K562 (cell line): ENCODE results near the gene AAK1. TPM values are rescaled to one million over a fixed set of nuclear protein-coding genes. Genes with fewer than 3 reads are reported as not detected.

Experiments
- ATAC-seq: fragments of 200-7000 bp; cut with Tn5 transposase; 3 replicates; pipeline ENCODE4 v1.9.1; 2020; ENCODE audit warnings: moderate library complexity
- BruUV-seq: library from RNA; stranded (reverse); fragments of 400-500 nt; replicated peaks from 2 replicates; lab custom pipeline; 2021; lab: Mats Ljungman, UMichigan
- CTCF ChIA-PET: fragments of 300-600 bp; formaldehyde crosslinking; extraction: SDS; loops from one replicate; lab custom pipeline; 2021; ENCODE audit warnings: low intra/inter-chr PET ratio; lab: Yijun Ruan, JAX
- POLR2A ChIA-PET: fragments of 300-600, 350-650 bp; sonication (Branson Sonifier 250); formaldehyde crosslinking; extraction: SDS; loops from one replicate; lab custom pipeline; 2021; ENCODE audit warnings: antibody characterized with exemption, inconsistent platforms; lab: Yijun Ruan, JAX
- DNase-seq, 4 experiments: peaks; one replicate each; pipeline versions ENCODE4 v3.0.0 to v3.0.0-alpha.2; 2011 to 2018; ENCODE audit warnings: low spot score in 3 of 4, mixed read lengths in 3 of 4; ENCODE audit errors: extremely low read depth in 1 of 4
- FAIRE-seq: peaks from 2 replicates; lab custom pipeline; 2011; peaks lifted over from hg19 to GRCh38; lab: Jason Lieb, UNC
- H2AFZ ChIP-seq: 2 replicates; pipeline ENCODE4 v1.6.0; 2011; ENCODE audit warnings: low read depth, low read length, control low read depth, inconsistent platforms
- H3K27ac ChIP-seq: fragments of 200-600 bp; 3 replicates; pipeline ENCODE4 v1.8.0; 2011; ENCODE audit warnings: low read depth, mild to moderate bottlenecking, control low read depth, inconsistent platforms, low read length, moderate library complexity, mixed read lengths; ENCODE audit errors: extremely low read depth
- H3K27me3 ChIP-seq, 2 experiments: fragments of 300-600 bp in 1 of 2; 2 replicates in 1 of 2; 3 replicates in 1 of 2; pipeline versions ENCODE4 v1.6.0 to v1.8.0; 2011; ENCODE audit warnings: inconsistent platforms in 2 of 2, low read length in 2 of 2, mild to moderate bottlenecking in 1 of 2, mixed read lengths in 1 of 2, moderate library complexity in 1 of 2; ENCODE audit not compliant: control insufficient read depth in 2 of 2, insufficient read depth in 2 of 2
- H3K36me3 ChIP-seq: fragments of 300-600 bp; 3 replicates; pipeline ENCODE4 v1.8.0; 2011; ENCODE audit warnings: mild to moderate bottlenecking, low read length, inconsistent platforms; ENCODE audit not compliant: control insufficient read depth, insufficient read depth
- H3K4me1 ChIP-seq, 2 experiments: fragments of 200-600 bp in 1 of 2; replicated peaks in 1 of 2; 2 replicates in 1 of 2; 3 replicates in 1 of 2; pipeline versions ENCODE4 v1.5.1 to v1.8.0; 2011; ENCODE audit warnings: inconsistent platforms in 2 of 2, low read length in 2 of 2, mild to moderate bottlenecking in 1 of 2, mixed read lengths in 1 of 2, moderate library complexity in 1 of 2; ENCODE audit not compliant: control insufficient read depth in 2 of 2, insufficient read depth in 2 of 2
- H3K4me2 ChIP-seq: 2 replicates; pipeline ENCODE4 v1.6.1; 2011; ENCODE audit warnings: low read length, control low read depth, inconsistent platforms, mixed read lengths; ENCODE audit not compliant: insufficient read depth
- H3K4me3 ChIP-seq: fragments of 200-600 bp; sonication (generic), shearing (Covaris generic); 2 replicates; pipeline ENCODE4 v1.5.1; 2016; ENCODE audit warnings: control low read depth, inconsistent platforms
- H3K79me2 ChIP-seq: fragments of 200-600 bp; 3 replicates; pipeline ENCODE4 v1.8.0; 2011; ENCODE audit warnings: low read length, inconsistent platforms; ENCODE audit not compliant: control insufficient read depth, insufficient read depth
- H3K9ac ChIP-seq, 2 experiments: 2 replicates each; pipeline versions ENCODE4 v1.6.0 to v1.6.1; 2011; ENCODE audit warnings: low read depth in 2 of 2, low read length in 2 of 2, control low read depth in 1 of 2, inconsistent platforms in 1 of 2, mild to moderate bottlenecking in 1 of 2, mixed read lengths in 1 of 2; ENCODE audit not compliant: insufficient read depth in 1 of 2
- H3K9me1 ChIP-seq: one replicate; pipeline ENCODE4 v1.6.0; 2011; ENCODE audit warnings: inconsistent platforms, mild to moderate bottlenecking, low read length, moderate library complexity; ENCODE audit not compliant: control insufficient read depth, insufficient read depth
- H3K9me3 ChIP-seq: replicated peaks from 2 replicates; pipeline ENCODE4 v1.5.1; 2011; ENCODE audit warnings: low read depth, low read length, inconsistent platforms; ENCODE audit not compliant: control insufficient read depth, insufficient read depth
- H4K20me1 ChIP-seq: replicated peaks from 2 replicates; pipeline ENCODE4 v1.6.1; 2011; ENCODE audit warnings: low read length, inconsistent platforms, mixed read lengths; ENCODE audit not compliant: control insufficient read depth, insufficient read depth
- ATF1 ChIP-seq, 2 experiments: fragments of 450-650 bp in 1 of 2; IDR thresholded peaks; 2 replicates each; pipeline ENCODE4 v1.6.1; 2016; ENCODE audit warnings: missing compliant biosample characterization in 1 of 2, missing genetic modification characterization in 1 of 2
- BHLHE40 ChIP-seq: IDR thresholded peaks from 2 replicates; pipeline ENCODE4 v1.6.1; 2011; ENCODE audit warnings: low read length, improper control_type of control experiment
- CREM ChIP-seq: IDR thresholded peaks from 2 replicates; pipeline ENCODE4 v1.6.1; 2014; ENCODE audit warnings: antibody characterized with exemption, low read depth
- EGR1 ChIP-seq: fragments of 450-650 bp; conservative IDR thresholded peaks from 2 replicates; pipeline ENCODE4 v1.6.1; 2017; ENCODE audit warnings: mild to moderate bottlenecking
- GATAD2B ChIP-seq: fragments of 450-650 bp; IDR thresholded peaks from 2 replicates; pipeline ENCODE4 v1.6.1; 2017; ENCODE audit warnings: mild to moderate bottlenecking, borderline replicate concordance
- HNRNPK ChIP-seq: fragments of 200-400 bp; formaldehyde crosslinking; IDR thresholded peaks from one replicate; pipeline ENCODE4 v1.6.1; 2018; ENCODE audit warnings: mild to moderate bottlenecking, low read depth, low read length; ENCODE audit not compliant: poor library complexity, severe bottlenecking
- HNRNPL ChIP-seq: fragments of 200-400 bp; formaldehyde crosslinking; IDR thresholded peaks from 2 replicates; pipeline ENCODE4 v1.6.1; 2017; ENCODE audit warnings: low read depth, mild to moderate bottlenecking, low read length
- MAZ ChIP-seq, 2 experiments: fragments of 450-650 bp in 1 of 2; sonication (generic) in 1 of 2; formaldehyde crosslinking; IDR thresholded peaks in 1 of 2; conservative IDR thresholded peaks in 1 of 2; 2 replicates each; pipeline versions ENCODE4 v1.4.0 to v1.5.0; 2020; ENCODE audit warnings: mild to moderate bottlenecking in 1 of 2, missing genetic modification reagents in 1 of 2
- MCM7 ChIP-seq, 2 experiments: fragments of 450-650 bp; IDR thresholded peaks; 2 replicates each; pipeline ENCODE4 v1.6.1; 2016 to 2018
- RUNX1 ChIP-seq: sonication (generic); IDR thresholded peaks from 2 replicates; pipeline ENCODE4 v1.6.1; 2016; ENCODE audit warnings: antibody characterized with exemption, low read depth
- SAFB2 ChIP-seq: fragments of 200-400 bp; formaldehyde crosslinking; IDR thresholded peaks from 2 replicates; pipeline ENCODE4 v1.6.1; 2018; ENCODE audit warnings: borderline replicate concordance, low read length, low read depth, moderate library complexity; ENCODE audit not compliant: severe bottlenecking
- WGBS: fragments of 100-300 bp; shearing (Covaris generic); methylation state at CpG from one replicate; pipeline ENCODE4 v1.1.6; 2016; ENCODE audit warnings: low coverage, mixed read lengths; ENCODE audit not compliant: insufficient coverage; ENCODE audit errors: missing lambda C conversion rate; 5-methylcytosine and 5-hydroxymethylcytosine counted together
- in situ Hi-C: fragments of 300-500 bp; cut with MboI; formaldehyde crosslinking; loops from 4 replicates; pipeline ENCODE4 v1.15.0; 2018; ENCODE audit warnings: inconsistent platforms, mixed read lengths
- intact Hi-C: fragments of 100-400 bp; cut with micrococcal nuclease; formaldehyde crosslinking; loops from 2 replicates; pipeline ENCODE4 v1.14.2; 2022
- polyA plus RNA-seq, 8 experiments: library from polyadenylated mRNA; depleted of rRNA in 4 of 8; stranded (reverse) in 5 of 8; unstranded in 3 of 8; fragments of >200 nt; fragmentation: Nextera tagmentation in 2 of 8; fragmentation: Illumina TruSeq in 1 of 8; extraction: Ambion mirVana in 2 of 8; extraction: Trizol in 1 of 8; gene quantifications; 2 replicates each; pipeline versions ENCODE4 v1.2.1 to v1.2.3, GENCODE V29; 2011 to 2014; ENCODE audit warnings: inconsistent platforms in 1 of 8, missing spikeins in 1 of 8
- total RNA-seq, 7 experiments: library from RNA; depleted of rRNA in 6 of 7; stranded (reverse); fragments of >200 nt in 6 of 7; fragmentation: Illumina TruSeq in 2 of 7; extraction: Trizol in 2 of 7; gene quantifications; 2 replicates each; pipeline versions ENCODE4 v1.2.1 to v1.2.3, GENCODE V29; 2011 to 2021; ENCODE audit warnings: low replicate concordance in 1 of 7
- TF ChIP-seq, protein P1 (sequence below): fragments of 450-650 bp; formaldehyde crosslinking; IDR thresholded peaks from 2 replicates; pipeline ENCODE4 v1.4.0; 2022; ENCODE audit warnings: mild to moderate bottlenecking, moderate library complexity
- TF ChIP-seq, protein P2 (sequence below): sonication (generic); IDR thresholded peaks from 2 replicates; pipeline ENCODE4 v1.6.1; 2016

Gene AAK1
- total and polyA plus RNA-seq, 9 of the 15 experiments (the other 6 are each of a cell fraction or from before 2014, with no cell fraction given), result 0.89 to 17.1 (median 6.0) TPM

DNA sequence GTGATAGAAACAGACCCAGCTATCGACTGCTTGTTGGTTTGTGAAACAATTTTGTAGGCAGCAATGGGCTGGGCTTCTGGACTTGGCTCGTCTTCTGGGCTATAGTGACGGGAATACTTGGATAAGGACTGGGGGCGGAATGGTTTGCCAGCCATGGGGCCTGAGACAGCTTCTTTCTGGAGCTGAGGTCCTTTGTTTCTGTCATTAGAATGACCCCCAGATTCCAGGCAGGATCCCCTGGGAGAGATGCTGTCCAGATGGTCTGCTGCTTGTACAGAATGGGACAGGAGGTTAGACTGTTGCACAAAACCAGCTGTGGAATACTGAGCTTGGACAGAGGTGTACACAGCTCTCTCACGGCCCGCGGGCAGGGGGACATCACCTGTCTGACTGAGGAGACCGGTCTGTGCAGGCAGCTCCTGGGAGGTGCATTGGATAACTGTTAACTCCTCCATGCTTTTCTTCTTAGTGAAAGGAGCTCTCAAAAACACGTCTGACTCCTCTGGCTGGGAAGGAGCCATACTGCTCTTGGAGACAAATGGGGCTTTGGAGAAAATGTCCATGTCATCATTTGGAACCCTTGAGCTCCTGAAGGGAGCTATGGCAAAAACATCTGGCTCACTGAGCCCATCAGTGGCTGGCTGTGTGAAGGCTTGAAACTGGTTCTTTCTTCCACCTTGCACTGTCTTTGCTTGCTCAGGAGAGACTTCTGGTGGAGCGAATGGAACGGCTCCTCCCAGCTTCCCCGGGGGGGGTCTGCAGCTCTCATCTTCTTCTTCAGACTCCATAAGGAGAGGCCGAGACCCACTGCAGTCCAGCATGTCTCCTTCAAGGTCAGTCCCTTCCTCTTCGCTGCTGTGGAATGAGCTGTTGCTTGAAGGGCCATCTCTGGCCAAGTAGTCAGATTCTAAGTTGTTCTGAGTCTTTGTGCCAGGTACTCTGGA, 177.8 kb downstream of the AAK1 start:
- Histone ChIP-seq H3K4me1 (no peaks in the 10 kb centered on the region), H4K20me1 (no peaks in the 10 kb centered on the region), H3K4me3 (no peak overlapping the region), H3K9ac (no peak overlapping the region), H3K9me1 (no peaks in the 10 kb centered on the region), H3K4me2 (no peak overlapping the region), H3K9me3 (no peaks in the 10 kb centered on the region), H3K27ac (no peak overlapping the region), H3K79me2 (no peaks in the 10 kb centered on the region), H2AFZ (no peak overlapping the region), H3K36me3 (no peaks in the 10 kb centered on the region; the same call in 2 of the 3 replicates), H3K27me3 (no peaks in the 10 kb centered on the region)
- ATAC-seq, result no peak
- intact Hi-C loops, result no loop called here
- no peak for DNase-seq
- CTCF ChIA-PET, result no interaction called here
- in situ Hi-C loops, result no loop called here
- FAIRE-seq, result no peak
- WGBS, result 54% methylated on average over 14 of the region's 14 CpGs
- no peak for TF ChIP-seq HNRNPL
- no peak for TF ChIP-seq EGR1
- TF ChIP-seq GATAD2B, result no peak
- POLR2A ChIA-PET, result interaction anchor here (0.6 to 1.7 kb wide), 5 partner anchors 9 to 28 kb away, joined by 3 to 6 read pairs (median 5); partner anchors contain the start of gene NFU1
- no TSS peak for BruUV-seq

DNA sequence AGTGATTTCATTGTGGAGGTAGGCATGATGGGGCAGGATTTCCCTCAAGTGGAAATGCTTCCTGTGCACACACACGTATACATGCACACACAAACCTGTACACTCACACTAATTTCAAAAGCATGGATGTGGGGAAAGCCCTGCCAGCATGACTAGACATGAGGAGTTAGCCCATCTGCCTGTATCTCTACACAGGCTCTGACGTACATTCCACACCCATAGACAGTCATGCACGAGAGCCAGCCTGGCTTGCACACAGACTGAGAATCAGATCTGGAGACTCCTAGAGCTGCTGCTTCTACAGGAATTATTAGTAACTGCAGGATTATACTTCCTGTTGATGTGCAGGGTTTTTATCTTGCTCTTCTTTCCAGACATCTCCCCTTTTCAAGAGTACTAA, 179.0 kb downstream of the AAK1 start:
- peak; percentile 79 for ATAC-seq
- no peak overlapping the region for H3K4me3 ChIP-seq
- POLR2A ChIA-PET, result interaction anchor here (0.6 to 1.7 kb wide), 4 partner anchors 11 to 24 kb away, joined by 3 to 6 read pairs (median 5); no protein-coding TSS in a partner anchor
- no peaks in the 10 kb centered on the region for H3K79me2 ChIP-seq
- H3K9me1 ChIP-seq, result no peaks in the 10 kb centered on the region
- intact Hi-C loops (no loop called here), in situ Hi-C loops (no loop called here)
- peak in 2 of 4 experiments; percentile 9 to 12 for DNase-seq
- H3K27ac ChIP-seq, result no peak overlapping the region
- H3K9me3 ChIP-seq, result no peaks in the 10 kb centered on the region
- BruUV-seq, result no TSS peak
- WGBS, result 33% methylated on average over 3 of the region's 3 CpGs
- CTCF ChIA-PET, result no interaction called here
- H3K4me2 ChIP-seq, result no peak overlapping the region
- H3K4me1 ChIP-seq, result no peaks in the 10 kb centered on the region
- H3K9ac ChIP-seq, result no peak overlapping the region
- no peaks in the 10 kb centered on the region for H3K27me3 ChIP-seq
- no peak overlapping the region for H2AFZ ChIP-seq
- no peaks in the 10 kb centered on the region for H4K20me1 ChIP-seq
- no peak for FAIRE-seq
- H3K36me3 ChIP-seq, result no peaks in the 10 kb centered on the region; the same call in 2 of the 3 replicates
- TF ChIP-seq, protein P1, sequence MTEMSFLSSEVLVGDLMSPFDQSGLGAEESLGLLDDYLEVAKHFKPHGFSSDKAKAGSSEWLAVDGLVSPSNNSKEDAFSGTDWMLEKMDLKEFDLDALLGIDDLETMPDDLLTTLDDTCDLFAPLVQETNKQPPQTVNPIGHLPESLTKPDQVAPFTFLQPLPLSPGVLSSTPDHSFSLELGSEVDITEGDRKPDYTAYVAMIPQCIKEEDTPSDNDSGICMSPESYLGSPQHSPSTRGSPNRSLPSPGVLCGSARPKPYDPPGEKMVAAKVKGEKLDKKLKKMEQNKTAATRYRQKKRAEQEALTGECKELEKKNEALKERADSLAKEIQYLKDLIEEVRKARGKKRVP (CRISPR knock-in tag), result no peak
- no peak for TF ChIP-seq MCM7 (IDR thresholded peaks at IDR 0.05)
- TF ChIP-seq SAFB2, result no peak
- TF ChIP-seq ATF1 (CRISPR knock-in tag; IDR thresholded peaks at IDR 0.05), result no peak
- 0 out of 2 replicates have a peak, but pooled peaks have one; percentile 15 for TF ChIP-seq ATF1 (tag; IDR thresholded peaks at IDR 0.05)
- TF ChIP-seq RUNX1, result no peak
- TF ChIP-seq, protein P2, sequence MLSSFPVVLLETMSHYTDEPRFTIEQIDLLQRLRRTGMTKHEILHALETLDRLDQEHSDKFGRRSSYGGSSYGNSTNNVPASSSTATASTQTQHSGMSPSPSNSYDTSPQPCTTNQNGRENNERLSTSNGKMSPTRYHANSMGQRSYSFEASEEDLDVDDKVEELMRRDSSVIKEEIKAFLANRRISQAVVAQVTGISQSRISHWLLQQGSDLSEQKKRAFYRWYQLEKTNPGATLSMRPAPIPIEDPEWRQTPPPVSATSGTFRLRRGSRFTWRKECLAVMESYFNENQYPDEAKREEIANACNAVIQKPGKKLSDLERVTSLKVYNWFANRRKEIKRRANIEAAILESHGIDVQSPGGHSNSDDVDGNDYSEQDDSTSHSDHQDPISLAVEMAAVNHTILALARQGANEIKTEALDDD, result no peak
- no peak for TF ChIP-seq MAZ (CRISPR knock-in tag; conservative IDR thresholded peaks at IDR 0.05 in 1 of 2, IDR thresholded peaks at IDR 0.05 in 1 of 2)
- TF ChIP-seq HNRNPK, result no peak
- TF ChIP-seq BHLHE40, result 0 out of 2 replicates have a peak, but pooled peaks have one; percentile 25
- 0 out of 2 replicates have a peak, but pooled peaks have one; percentile 15 for TF ChIP-seq CREM
